B cell (primary cell): Measurements from ENCODE around the gene SIX5.

Experiments
- CTCF ChIP-seq: fragments of 200-600 bp; IDR thresholded peaks from one replicate; pipeline ENCODE4 v1.8.0; 2022; ENCODE audit warnings: antibody characterized with exemption, mild to moderate bottlenecking
- EZH2 ChIP-seq: IDR thresholded peaks from 2 replicates; pipeline ENCODE4 v1.6.1; 2012; ENCODE audit warnings: borderline replicate concordance, low read depth, mild to moderate bottlenecking, moderate library complexity, low read length; ENCODE audit not compliant: insufficient read depth, poor library complexity, severe bottlenecking

DNA sequence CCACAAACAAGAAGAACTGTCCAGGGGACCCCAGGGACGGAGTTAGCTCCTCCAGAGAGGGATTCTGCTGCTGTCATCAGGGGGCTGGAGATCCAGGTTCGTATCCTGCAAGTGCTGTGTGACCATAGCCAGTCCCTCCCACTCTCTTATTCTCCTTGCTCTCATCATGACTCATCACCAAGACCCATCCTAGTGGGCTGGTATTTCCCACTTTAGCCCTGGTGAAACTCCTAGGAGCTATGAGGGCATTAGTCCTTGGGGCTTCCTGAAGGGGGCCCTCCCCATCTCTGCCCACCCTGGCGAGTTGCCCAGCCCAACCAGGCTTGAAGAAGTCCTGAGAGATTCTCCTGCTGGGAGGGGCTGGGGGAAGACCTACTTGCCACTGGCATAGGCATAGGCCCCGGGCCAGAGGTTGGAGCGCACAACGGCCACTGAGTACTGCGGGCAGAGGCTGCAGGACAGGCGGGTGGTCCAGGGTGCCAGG lies 31.1 kb upstream of the SIX5 start:
- TF ChIP-seq CTCF (no peak), EZH2 (no peak)
